Measurements from ENCODE around the gene C3orf20. TPM values are rescaled to one million over a fixed set of nuclear protein-coding genes. Genes with fewer than 3 reads are reported as not detected.

Gene C3orf20
- total and polyA plus RNA-seq, 9 of the 15 experiments (the other 6 are each of a cell fraction or from before 2014, with no cell fraction given): 0.04 TPM; not detected in 8

- H3K27ac ChIP-seq (ENCODE audit: extremely low read depth, low read depth, low read length): no peak overlapping the region
- 7% methylated on average over 4 of the region's 4 CpGs for WGBS (ENCODE audit: insufficient coverage, low coverage, missing lambda C conversion rate)
- H3K9ac ChIP-seq (ENCODE audit: insufficient read depth in 1 of 2, low read depth in 2 of 2, low read length in 2 of 2): no peak overlapping the region
- FAIRE-seq (no peak), ATAC-seq (no peak), DNase-seq (ENCODE audit: extremely low read depth in 1 of 4, low spot score in 3 of 4) (no peak)
- intact Hi-C loops (cut with micrococcal nuclease): no loop called here
- H3K4me1 ChIP-seq (replicated peaks in 1 of 2; ENCODE audit: control insufficient read depth in 2 of 2, insufficient read depth in 2 of 2, low read length in 2 of 2): peaks cover 10 to 18% of the 10 kb centered on the region in 2 experiments; a peak in 3 of 5 replicates
- no TSS peak for BruUV-seq (replicated peaks)
- H3K27me3 ChIP-seq (ENCODE audit: control insufficient read depth in 2 of 2, insufficient read depth in 2 of 2, low read length in 2 of 2): peaks cover 2 to 36% of the 10 kb centered on the region in 2 experiments; a peak in 3 of 5 replicates
- H3K9me3 ChIP-seq (replicated peaks; ENCODE audit: control insufficient read depth, insufficient read depth, low read depth, low read length): no peaks in the 10 kb centered on the region
- H4K20me1 ChIP-seq (replicated peaks; ENCODE audit: control insufficient read depth, insufficient read depth, low read length): no peaks in the 10 kb centered on the region
- no peak for TF ChIP-seq TFAP4 (CRISPR knock-in tag; IDR thresholded peaks at IDR 0.05; ENCODE audit: borderline replicate concordance)
- CTCF ChIA-PET (ENCODE audit: low intra/inter-chr PET ratio): no interaction called here
- POLR2A ChIA-PET: interaction anchor here (0.6 to 0.8 kb wide), 2 partner anchors 9 to 70 kb away, joined by 3 read pairs; no protein-coding TSS in a partner anchor
- no peaks in the 10 kb centered on the region for H3K36me3 ChIP-seq (ENCODE audit: control insufficient read depth, insufficient read depth, low read length)
- no peaks in the 10 kb centered on the region for H3K79me2 ChIP-seq (ENCODE audit: control insufficient read depth, insufficient read depth, low read length)
- in situ Hi-C loops (cut with MboI): no loop called here
- no peak overlapping the region for H2AFZ ChIP-seq (ENCODE audit: low read depth, low read length)
- H3K4me3 ChIP-seq: no peak overlapping the region
- no peaks in the 10 kb centered on the region for H3K9me1 ChIP-seq (ENCODE audit: control insufficient read depth, insufficient read depth, low read length)
- H3K4me2 ChIP-seq (ENCODE audit: insufficient read depth, low read length): no peak overlapping the region
Observed at GRCh38 chr3:14758297-14758696, 83.4 kb downstream of the C3orf20 start.

DNA sequence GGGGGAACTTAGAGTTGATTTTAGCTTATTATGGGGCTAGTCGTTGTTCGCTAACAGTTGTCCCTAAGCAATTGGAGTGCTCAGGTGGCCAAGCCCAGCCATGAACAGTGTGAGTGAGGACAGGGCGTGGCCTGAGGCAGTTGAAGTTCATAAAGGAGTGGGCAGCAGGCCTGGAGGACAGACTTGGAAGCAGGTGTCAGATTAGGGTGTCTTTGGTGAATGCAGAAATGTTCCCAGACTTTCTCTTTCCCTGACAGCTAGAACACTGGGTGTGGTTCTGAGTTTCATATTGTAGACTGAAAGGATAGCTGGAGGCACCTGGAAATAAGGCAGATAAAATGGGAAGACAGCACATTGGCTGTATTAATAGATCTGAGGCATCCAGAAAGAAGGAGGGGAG lies 84.0 kb downstream of the C3orf20 start:
- H3K4me2 ChIP-seq (ENCODE audit: insufficient read depth, low read length): no peak overlapping the region
- H3K9me1 ChIP-seq (ENCODE audit: control insufficient read depth, insufficient read depth, low read length): no peaks in the 10 kb centered on the region
- no peak overlapping the region for H3K4me3 ChIP-seq
- H3K27me3 ChIP-seq (ENCODE audit: control insufficient read depth in 2 of 2, insufficient read depth in 2 of 2, low read length in 2 of 2): peaks cover 8 to 36% of the 10 kb centered on the region in 2 experiments; a peak in 3 of 5 replicates
- intact Hi-C loops (cut with micrococcal nuclease): no loop called here
- H3K27ac ChIP-seq (ENCODE audit: extremely low read depth, low read depth, low read length): no peak overlapping the region
- no peaks in the 10 kb centered on the region for H3K79me2 ChIP-seq (ENCODE audit: control insufficient read depth, insufficient read depth, low read length)
- H3K9ac ChIP-seq (ENCODE audit: insufficient read depth in 1 of 2, low read depth in 2 of 2, low read length in 2 of 2): no peak overlapping the region
- 4% methylated on average over 3 of the region's 3 CpGs for WGBS (ENCODE audit: insufficient coverage, low coverage, missing lambda C conversion rate)
- POLR2A ChIA-PET: no interaction called here
- H2AFZ ChIP-seq (ENCODE audit: low read depth, low read length): 0 out of 2 replicates have a peak overlapping the region, but pooled peaks have one; percentile 40
- H3K9me3 ChIP-seq (replicated peaks; ENCODE audit: control insufficient read depth, insufficient read depth, low read depth, low read length): no peaks in the 10 kb centered on the region
- in situ Hi-C loops (cut with MboI): no loop called here
- no peaks in the 10 kb centered on the region for H3K36me3 ChIP-seq (ENCODE audit: control insufficient read depth, insufficient read depth, low read length)
- BruUV-seq (replicated peaks): no TSS peak
- ATAC-seq: peak; percentile 39
- CTCF ChIA-PET (ENCODE audit: low intra/inter-chr PET ratio): no interaction called here
- TF ChIP-seq ZNF134 (CRISPR knock-in tag; conservative IDR thresholded peaks at IDR 0.05) (no peak), ZBED1 (IDR thresholded peaks at IDR 0.05) (no peak), CBX8 (IDR thresholded peaks at IDR 0.05; ENCODE audit: borderline replicate concordance, extremely low read depth, low read depth, low read length, poor library complexity, severe bottlenecking) (no peak), ETV1 (tag; conservative IDR thresholded peaks at IDR 0.05; ENCODE audit: low read depth) (no peak), SMARCA4 (IDR thresholded peaks at IDR 0.05) (no peak), ZNF232 (CRISPR knock-in tag; IDR thresholded peaks at IDR 0.05) (no peak), KLF10 (CRISPR knock-in tag; IDR thresholded peaks at IDR 0.05) (no peak), STAT5A (IDR thresholded peaks at IDR 0.05; ENCODE audit: borderline replicate concordance, low read length) (no peak), HDGF (IDR thresholded peaks at IDR 0.05) (no peak), TGIF2 (CRISPR knock-in tag; IDR thresholded peaks at IDR 0.05) (no peak), ZKSCAN3 (CRISPR knock-in tag; IDR thresholded peaks at IDR 0.05) (no peak)
- TF ChIP-seq, protein P1, sequence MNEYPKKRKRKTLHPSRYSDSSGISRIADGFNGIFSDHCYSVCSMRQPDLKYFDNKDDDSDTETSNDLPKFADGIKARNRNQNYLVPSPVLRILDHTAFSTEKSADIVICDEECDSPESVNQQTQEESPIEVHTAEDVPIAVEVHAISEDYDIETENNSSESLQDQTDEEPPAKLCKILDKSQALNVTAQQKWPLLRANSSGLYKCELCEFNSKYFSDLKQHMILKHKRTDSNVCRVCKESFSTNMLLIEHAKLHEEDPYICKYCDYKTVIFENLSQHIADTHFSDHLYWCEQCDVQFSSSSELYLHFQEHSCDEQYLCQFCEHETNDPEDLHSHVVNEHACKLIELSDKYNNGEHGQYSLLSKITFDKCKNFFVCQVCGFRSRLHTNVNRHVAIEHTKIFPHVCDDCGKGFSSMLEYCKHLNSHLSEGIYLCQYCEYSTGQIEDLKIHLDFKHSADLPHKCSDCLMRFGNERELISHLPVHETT (CRISPR knock-in tag; conservative IDR thresholded peaks at IDR 0.05 in 1 of 2, IDR thresholded peaks at IDR 0.05 in 1 of 2): no peak
- TF ChIP-seq, protein P2, sequence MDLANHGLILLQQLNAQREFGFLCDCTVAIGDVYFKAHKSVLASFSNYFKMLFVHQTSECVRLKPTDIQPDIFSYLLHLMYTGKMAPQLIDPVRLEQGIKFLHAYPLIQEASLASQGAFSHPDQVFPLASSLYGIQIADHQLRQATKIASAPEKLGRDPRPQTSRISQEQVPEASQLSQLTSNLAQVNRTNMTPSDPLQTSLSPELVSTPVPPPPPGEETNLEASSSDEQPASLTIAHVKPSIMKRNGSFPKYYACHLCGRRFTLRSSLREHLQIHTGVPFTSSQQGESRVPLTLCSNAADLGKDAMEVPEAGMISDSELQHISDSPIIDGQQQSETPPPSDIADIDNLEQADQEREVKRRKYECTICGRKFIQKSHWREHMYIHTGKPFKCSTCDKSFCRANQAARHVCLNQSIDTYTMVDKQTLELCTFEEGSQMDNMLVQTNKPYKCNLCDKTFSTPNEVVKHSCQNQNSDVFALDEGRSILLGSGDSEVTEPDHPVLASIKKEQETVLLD (IDR thresholded peaks at IDR 0.05): no peak
- FAIRE-seq: no peak
- peaks cover 10 to 18% of the 10 kb centered on the region in 2 experiments; a peak in 3 of 5 replicates for H3K4me1 ChIP-seq (replicated peaks in 1 of 2; ENCODE audit: control insufficient read depth in 2 of 2, insufficient read depth in 2 of 2, low read length in 2 of 2)
- H4K20me1 ChIP-seq (replicated peaks; ENCODE audit: control insufficient read depth, insufficient read depth, low read length): no peaks in the 10 kb centered on the region
- DNase-seq (ENCODE audit: extremely low read depth in 1 of 4, low spot score in 3 of 4): no peak
